Jurkat, Clone E6-1 (cell line): ENCODE results near the gene DISP2.

Experiments
- DNase-seq: peaks from one replicate; pipeline ENCODE4 v3.0.0-alpha.2; 2011; ENCODE audit warnings: low read depth, low spot score
- H3K4me3 ChIP-seq: 2 replicates; pipeline ENCODE4 v1.5.1; 2011; ENCODE audit warnings: mild to moderate bottlenecking, low read length, control low read depth, moderate library complexity

DISP2 gene

GRCh38 chr15:40409366-40409765 is 51.3 kb downstream of the DISP2 start:
- H3K4me3 ChIP-seq, result no peak overlapping the region
- DNase-seq, result no peak

GRCh38 chr15:40410476-40410875 is 52.5 kb downstream of the DISP2 start:
- H3K4me3 ChIP-seq, result no peak overlapping the region
- no peak for DNase-seq

GRCh38 chr15:40412095-40412759 is 54.2 kb downstream of the DISP2 start:
- no peak for DNase-seq
- no peak overlapping the region for H3K4me3 ChIP-seq

GRCh38 chr15:40413036-40413435 is 55.0 kb downstream of the DISP2 start:
- H3K4me3 ChIP-seq, result no peak overlapping the region
- no peak for DNase-seq

GRCh38 chr15:40414816-40415215 is 56.8 kb downstream of the DISP2 start:
- DNase-seq, result no peak
- no peak overlapping the region for H3K4me3 ChIP-seq

- no peak for DNase-seq
- H3K4me3 ChIP-seq, result no peak overlapping the region
These were observed 57.2 kb downstream of the DISP2 start for GRCh38 chr15:40415226-40415625.

- DNase-seq, result no peak
- H3K4me3 ChIP-seq, result no peak overlapping the region
These were observed 58.0 kb downstream of the DISP2 start for GRCh38 chr15:40416056-40416455.

GRCh38 chr15:40418126-40418525 is 60.1 kb downstream of the DISP2 start:
- DNase-seq, result no peak
- H3K4me3 ChIP-seq, result no peak overlapping the region

GRCh38 chr15:40420071-40420713 is 62.2 kb downstream of the DISP2 start:
- DNase-seq, result no peak
- no peak overlapping the region for H3K4me3 ChIP-seq

- DNase-seq, result no peak
- H3K4me3 ChIP-seq, result no peak overlapping the region
These were observed 62.8 kb downstream of the DISP2 start for GRCh38 chr15:40420793-40421192.

GRCh38 chr15:40421246-40422157 is 63.5 kb downstream of the DISP2 start:
- DNase-seq, result peak; percentile 54
- H3K4me3 ChIP-seq, result peak overlapping the region; percentile 21; the same call in 1 of the 2 replicates

- H3K4me3 ChIP-seq, result no peak overlapping the region
- DNase-seq, result no peak
These were observed 66.6 kb downstream of the DISP2 start for GRCh38 chr15:40424483-40425115.

GRCh38 chr15:40425681-40426080 is 67.7 kb downstream of the DISP2 start:
- DNase-seq, result no peak

GRCh38 chr15:40427188-40427587 is 69.2 kb downstream of the DISP2 start:
- no peak for DNase-seq

More at GRCh38 chr15:40425681-40426080, 67.7 kb downstream of the DISP2 start:
- no peak overlapping the region for H3K4me3 ChIP-seq

GRCh38 chr15:40428185-40428584 is 70.2 kb downstream of the DISP2 start:
- H3K4me3 ChIP-seq, result no peak overlapping the region
- no peak for DNase-seq

More at GRCh38 chr15:40427188-40427587, 69.2 kb downstream of the DISP2 start:
- no peak overlapping the region for H3K4me3 ChIP-seq
